GM04504 (cell line): Measurements from ENCODE around the gene STK40.

Source experiments
- DNase-seq: peaks from one replicate; pipeline ENCODE4 v3.0.0-alpha.2; 2012; ENCODE audit warnings: low read depth

The STK40 gene

GRCh38 chr1:36369061-36369861, 16.5 kb downstream of the STK40 start:
- no peak for DNase-seq

GRCh38 chr1:36367798-36368197, 17.9 kb downstream of the STK40 start:
- no peak for DNase-seq

- no peak for DNase-seq
Measured at GRCh38 chr1:36367066-36367465, 18.7 kb downstream of the STK40 start.

GRCh38 chr1:36366091-36366661, 19.5 kb downstream of the STK40 start:
- no peak for DNase-seq

- peak; percentile 83 for DNase-seq
Measured at GRCh38 chr1:36365381-36365780, 20.3 kb downstream of the STK40 start.

GRCh38 chr1:36359911-36360550, 25.7 kb downstream of the STK40 start:
- DNase-seq = no peak

GRCh38 chr1:36359383-36359782, 26.3 kb downstream of the STK40 start:
- DNase-seq = no peak

GRCh38 chr1:36358514-36359084, 27.1 kb downstream of the STK40 start:
- no peak for DNase-seq

GRCh38 chr1:36355811-36356210, 29.9 kb downstream of the STK40 start:
- DNase-seq = no peak

- no peak for DNase-seq
Measured at GRCh38 chr1:36354486-36354885, 31.2 kb downstream of the STK40 start.

GRCh38 chr1:36352910-36353878, 32.5 kb downstream of the STK40 start:
- DNase-seq = no peak

- DNase-seq = no peak
Measured at GRCh38 chr1:36352125-36352909, 33.4 kb downstream of the STK40 start.

- peak; percentile 82 for DNase-seq
Measured at GRCh38 chr1:36351227-36351977, 34.3 kb downstream of the STK40 start.

GRCh38 chr1:36350659-36351226, 35.0 kb downstream of the STK40 start:
- no peak for DNase-seq

GRCh38 chr1:36349839-36350238, 35.9 kb downstream of the STK40 start:
- DNase-seq = no peak

- no peak for DNase-seq
Measured at GRCh38 chr1:36349241-36349671, 36.5 kb downstream of the STK40 start.

GRCh38 chr1:36346741-36347370, 38.9 kb downstream of the STK40 start:
- DNase-seq = no peak

GRCh38 chr1:36345353-36345752, 40.4 kb downstream of the STK40 start:
- DNase-seq = no peak

- no peak for DNase-seq
Measured at GRCh38 chr1:36344395-36344680, 41.4 kb downstream of the STK40 start.
